Liver (tissue), 9 donors: ENCODE data around the gene BCS1L. TPM values are rescaled to one million over a fixed set of nuclear protein-coding genes. Genes with fewer than 3 reads are reported as not detected.
"Not testable (repeated sequence)": the region's sequence is repeated elsewhere in the genome, so short reads cannot be mapped to it uniquely, and the experiment has no call there.

Source experiments
- DNase-seq: peaks from one replicate; pipeline ENCODE4 v3.0.0-alpha.2; 2017; ENCODE audit warnings: low spot score
- H3K27ac ChIP-seq, 2 donors: one replicate each; pipeline ENCODE4 v1.7.0; 2013; ENCODE audit warnings: inconsistent platforms in 2 of 2, low read length in 2 of 2, control low read depth in 1 of 2, low read depth in 1 of 2, mild to moderate bottlenecking in 1 of 2
- H3K27me3 ChIP-seq, 4 donors: one replicate each; pipeline versions ENCODE4 v1.6.1 to v1.7.0; 2013; ENCODE audit warnings: low read length in 3 of 4, inconsistent platforms in 1 of 4, mild to moderate bottlenecking in 1 of 4, moderate library complexity in 1 of 4; ENCODE audit not compliant: control insufficient read depth in 4 of 4, insufficient read depth in 4 of 4
- H3K36me3 ChIP-seq, 4 donors: one replicate each; pipeline versions ENCODE4 v1.6.1 to v1.7.0; 2013; ENCODE audit warnings: low read length in 3 of 4, mild to moderate bottlenecking in 3 of 4, low read depth in 1 of 4, moderate library complexity in 1 of 4; ENCODE audit not compliant: control insufficient read depth in 4 of 4, insufficient read depth in 3 of 4
- H3K4me1 ChIP-seq, 4 donors: one replicate each; pipeline versions ENCODE4 v1.6.1 to v1.7.0; 2013; ENCODE audit warnings: low read length in 3 of 4, mild to moderate bottlenecking in 3 of 4, moderate library complexity in 1 of 4; ENCODE audit not compliant: control insufficient read depth in 4 of 4, insufficient read depth in 4 of 4
- H3K4me3 ChIP-seq, 3 donors: one replicate each; pipeline versions ENCODE4 v1.6.1 to v1.7.0; 2013; ENCODE audit warnings: low read length in 3 of 3, control low read depth in 1 of 3, low read depth in 1 of 3, mild to moderate bottlenecking in 1 of 3
- H3K9ac ChIP-seq, 2 donors: one replicate each; pipeline ENCODE4 v1.7.0; 2013; ENCODE audit warnings: low read length in 2 of 2, mild to moderate bottlenecking in 2 of 2, moderate library complexity in 2 of 2, control low read depth in 1 of 2, low read depth in 1 of 2
- H3K9me3 ChIP-seq, 4 donors: one replicate each; pipeline versions ENCODE4 v1.6.1 to v1.7.0; 2013; ENCODE audit warnings: low read length in 3 of 4; ENCODE audit not compliant: control insufficient read depth in 4 of 4
- EGR1 ChIP-seq, 2 donors: IDR thresholded peaks; 2 replicates each; pipeline ENCODE4 v1.6.1; 2016 to 2018; ENCODE audit warnings: antibody characterized with exemption in 2 of 2, low read depth in 2 of 2
- FOXA1 ChIP-seq: IDR thresholded peaks from 2 replicates; pipeline ENCODE4 v1.6.1; 2016; ENCODE audit warnings: antibody characterized with exemption
- FOXA2 ChIP-seq: IDR thresholded peaks from 2 replicates; pipeline ENCODE4 v1.6.1; 2016; ENCODE audit warnings: antibody characterized with exemption
- GABPA ChIP-seq, 2 donors: IDR thresholded peaks in 1 of 2; conservative IDR thresholded peaks in 1 of 2; 2 replicates each; pipeline ENCODE4 v1.6.1; 2016; ENCODE audit warnings: antibody characterized with exemption in 2 of 2, mild to moderate bottlenecking in 1 of 2, moderate library complexity in 1 of 2
- HNF4A ChIP-seq, 2 donors: conservative IDR thresholded peaks; 2 replicates each; pipeline ENCODE4 v1.6.1; 2016; ENCODE audit warnings: antibody characterized with exemption in 2 of 2, mild to moderate bottlenecking in 2 of 2
- HNF4G ChIP-seq: IDR thresholded peaks from 2 replicates; pipeline ENCODE4 v1.6.1; 2016; ENCODE audit warnings: antibody characterized with exemption
- RAD21 ChIP-seq, 2 donors: IDR thresholded peaks; 2 replicates each; pipeline ENCODE4 v1.6.1; 2016; ENCODE audit warnings: antibody characterized with exemption in 2 of 2, mild to moderate bottlenecking in 2 of 2
- RXRA ChIP-seq, 2 donors: IDR thresholded peaks; 2 replicates each; pipeline ENCODE4 v1.6.1; 2017 to 2018; ENCODE audit warnings: antibody characterized with exemption in 2 of 2, mild to moderate bottlenecking in 1 of 2
- TAF1 ChIP-seq: conservative IDR thresholded peaks from 2 replicates; pipeline ENCODE4 v1.6.1; 2016; ENCODE audit warnings: antibody characterized with exemption, mild to moderate bottlenecking
- WGBS: extraction: QIAGEN DNeasy Blood & Tissue Kit; methylation state at CpG from one replicate; pipeline ENCODE4 v1.1.7; 2013; 5-methylcytosine and 5-hydroxymethylcytosine counted together
- polyA plus RNA-seq, 2 donors: library from polyadenylated mRNA; stranded (reverse) in 1 of 2; unstranded in 1 of 2; fragments of 200-250 nt in 1 of 2; fragments of >200 nt in 1 of 2; fragmentation: Nextera tagmentation in 1 of 2; extraction: Ambion mirVana in 1 of 2; gene quantifications; one replicate each; pipeline versions ENCODE4 v1.2.1 to v1.2.3, GENCODE V29; 2013 to 2015
- total RNA-seq, 2 donors: library from RNA; depleted of rRNA; stranded (reverse); fragments of >200 nt; gene quantifications; one replicate each; pipeline ENCODE4 v1.2.3, GENCODE V29; 2014
- TF ChIP-seq, protein P1 (sequence below): fragments of 150-350 bp; IDR thresholded peaks from 2 replicates; pipeline ENCODE4 v1.5.1; 2017; ENCODE audit warnings: improper control_type of control experiment, low read depth, low read length; ENCODE audit not compliant: missing input control
- TF ChIP-seq, protein P2 (sequence below): IDR thresholded peaks from 2 replicates; pipeline ENCODE4 v1.6.1; 2016; ENCODE audit warnings: antibody characterized with exemption
- TF ChIP-seq, protein P3 (sequence below): IDR thresholded peaks from 2 replicates; pipeline ENCODE4 v1.6.1; 2016; ENCODE audit warnings: antibody characterized with exemption, mild to moderate bottlenecking
- TF ChIP-seq, protein P4 (sequence below): IDR thresholded peaks from 2 replicates; pipeline ENCODE4 v1.6.1; 2016; ENCODE audit warnings: antibody characterized with exemption
- donor health status: healthy.
- donor health status: healthy.
- donor health status: healthy.
- donor health status: healthy.
- donor health status: healthy.

Gene BCS1L
- total and polyA plus RNA-seq, 4 donors: 14.8 to 30.1 (median 25.2) TPM

DNA sequence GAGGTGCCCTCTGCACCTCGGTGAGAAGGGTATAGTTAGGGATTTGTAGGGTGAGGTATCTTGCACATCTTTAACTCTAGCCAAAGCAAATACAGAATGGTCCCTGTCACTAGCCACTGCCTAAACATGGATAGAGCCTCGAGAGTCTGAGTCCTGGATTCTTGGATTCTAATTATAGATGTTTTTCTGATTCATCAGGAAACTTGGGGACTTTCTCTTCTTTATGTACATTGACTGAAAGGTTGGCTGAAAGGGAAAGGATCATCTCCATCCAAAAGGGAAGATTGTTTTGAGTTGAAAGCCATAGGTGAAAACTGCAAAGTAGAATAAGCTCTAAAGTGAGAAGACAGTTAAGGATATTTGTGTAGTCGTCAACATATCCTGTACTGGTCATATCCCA is 20.6 kb downstream of the BCS1L start:
- TF ChIP-seq RXRA (IDR thresholded peaks at IDR 0.05) (no peak), HNF4G (no peak), GABPA (IDR thresholded peaks at IDR 0.05 in 1 of 2, conservative IDR thresholded peaks at IDR 0.05 in 1 of 2) (no peak), RAD21 (IDR thresholded peaks at IDR 0.05) (no peak), FOXA2 (no peak)
- no peak for DNase-seq
- H3K9ac ChIP-seq: no peak overlapping the region
- no peak overlapping the region for H3K27ac ChIP-seq
- 83% methylated on average over 3 of the region's 3 CpGs for WGBS
- no peak overlapping the region for H3K4me3 ChIP-seq
- H3K36me3 ChIP-seq: peaks cover 0 to 22% (median 9%) of the 10 kb centered on the region in 4 donors
- H3K27me3 ChIP-seq: no peaks in the 10 kb centered on the region
- no peaks in the 10 kb centered on the region for H3K4me1 ChIP-seq
- no peaks in the 10 kb centered on the region for H3K9me3 ChIP-seq

DNA sequence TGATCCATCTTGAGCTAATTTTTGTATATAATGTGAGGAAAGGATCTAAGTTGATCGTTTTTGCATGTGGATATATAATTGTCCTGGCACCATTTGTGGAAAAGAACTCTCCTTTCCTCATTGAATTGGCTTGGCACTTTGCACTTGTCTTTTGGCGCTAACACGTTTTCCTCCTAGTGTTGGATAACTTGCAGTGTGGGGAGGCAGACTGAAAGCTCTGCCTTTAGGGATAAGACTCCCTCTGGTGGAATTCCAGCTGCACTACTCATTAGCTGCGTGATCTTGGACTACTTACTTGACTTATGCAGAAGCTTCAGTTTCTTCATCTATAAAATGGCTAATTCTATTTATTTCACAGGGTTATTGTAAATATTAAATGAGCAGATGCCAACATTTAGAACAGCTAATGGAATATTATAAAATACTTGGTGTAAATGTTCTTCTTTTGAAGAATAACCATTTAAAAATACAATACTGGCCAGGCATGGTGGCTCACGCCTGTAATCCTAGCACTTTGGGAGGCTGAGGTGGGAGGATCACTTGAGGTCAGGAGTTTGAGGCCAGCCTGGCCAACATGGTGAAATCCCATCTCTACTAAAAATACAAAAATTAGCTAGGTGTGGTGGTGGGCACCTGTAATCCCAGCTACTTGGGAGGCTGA is 28.0 kb downstream of the BCS1L start:
- H3K4me1 ChIP-seq, H3K27ac ChIP-seq, H3K27me3 ChIP-seq, H3K4me3 ChIP-seq, H3K9ac ChIP-seq, H3K9me3 ChIP-seq: not testable (repeated sequence)
- 23% methylated on average over 5 of the region's 5 CpGs for WGBS
- peak; percentile 41 for DNase-seq
- peaks cover 2 to 14% (median 6%) of the 10 kb centered on the region in 4 donors for H3K36me3 ChIP-seq
- TF ChIP-seq HNF4A (conservative IDR thresholded peaks at IDR 0.05): peak; percentile 13 to 37
- TF ChIP-seq, protein P1, sequence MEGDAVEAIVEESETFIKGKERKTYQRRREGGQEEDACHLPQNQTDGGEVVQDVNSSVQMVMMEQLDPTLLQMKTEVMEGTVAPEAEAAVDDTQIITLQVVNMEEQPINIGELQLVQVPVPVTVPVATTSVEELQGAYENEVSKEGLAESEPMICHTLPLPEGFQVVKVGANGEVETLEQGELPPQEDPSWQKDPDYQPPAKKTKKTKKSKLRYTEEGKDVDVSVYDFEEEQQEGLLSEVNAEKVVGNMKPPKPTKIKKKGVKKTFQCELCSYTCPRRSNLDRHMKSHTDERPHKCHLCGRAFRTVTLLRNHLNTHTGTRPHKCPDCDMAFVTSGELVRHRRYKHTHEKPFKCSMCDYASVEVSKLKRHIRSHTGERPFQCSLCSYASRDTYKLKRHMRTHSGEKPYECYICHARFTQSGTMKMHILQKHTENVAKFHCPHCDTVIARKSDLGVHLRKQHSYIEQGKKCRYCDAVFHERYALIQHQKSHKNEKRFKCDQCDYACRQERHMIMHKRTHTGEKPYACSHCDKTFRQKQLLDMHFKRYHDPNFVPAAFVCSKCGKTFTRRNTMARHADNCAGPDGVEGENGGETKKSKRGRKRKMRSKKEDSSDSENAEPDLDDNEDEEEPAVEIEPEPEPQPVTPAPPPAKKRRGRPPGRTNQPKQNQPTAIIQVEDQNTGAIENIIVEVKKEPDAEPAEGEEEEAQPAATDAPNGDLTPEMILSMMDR: peak; percentile 81
- TF ChIP-seq RXRA (IDR thresholded peaks at IDR 0.05): peak in 1 of 2 donors; percentile 10
- TF ChIP-seq RAD21 (IDR thresholded peaks at IDR 0.05): peak; percentile 82 to 93
- peak in 1 of 2 donors; percentile 23 for TF ChIP-seq GABPA (IDR thresholded peaks at IDR 0.05 in 1 of 2, conservative IDR thresholded peaks at IDR 0.05 in 1 of 2)

DNA sequence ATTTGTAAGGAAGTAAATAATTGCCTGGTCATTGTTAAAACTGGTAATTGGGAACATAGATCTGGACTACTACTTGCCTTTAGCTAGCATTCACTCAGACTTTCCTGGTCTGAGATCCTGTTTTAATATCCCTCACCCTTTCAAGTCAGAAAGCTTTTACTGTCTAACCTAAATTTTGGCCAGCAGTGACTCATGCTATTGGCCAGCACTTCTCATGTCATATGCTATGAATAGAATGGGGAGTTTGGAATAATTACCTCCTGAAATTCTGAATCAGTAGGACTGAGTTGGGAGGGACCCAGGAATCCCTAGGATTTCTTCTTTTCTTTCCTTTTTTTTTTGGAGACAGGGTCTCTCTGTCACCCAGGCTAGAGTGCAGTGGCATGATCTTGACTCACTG is 31.8 kb downstream of the BCS1L start:
- no peak for DNase-seq
- TF ChIP-seq EGR1 (IDR thresholded peaks at IDR 0.05; ENCODE audit: low read depth in 2 of 2): no peak
- no peak for TF ChIP-seq HNF4A (conservative IDR thresholded peaks at IDR 0.05)
- no peak for TF ChIP-seq TAF1
- no peak for TF ChIP-seq FOXA2
- H3K4me3 ChIP-seq: no peak overlapping the region
- H3K36me3 ChIP-seq: peaks cover 2 to 34% (median 19%) of the 10 kb centered on the region in 4 donors
- peaks cover 0 to 2% (median 0%) of the 10 kb centered on the region in 4 donors for H3K4me1 ChIP-seq
- H3K9ac ChIP-seq: no peak overlapping the region
- no peak overlapping the region for H3K27ac ChIP-seq
- H3K9me3 ChIP-seq: no peaks in the 10 kb centered on the region
- H3K27me3 ChIP-seq: no peaks in the 10 kb centered on the region

DNA sequence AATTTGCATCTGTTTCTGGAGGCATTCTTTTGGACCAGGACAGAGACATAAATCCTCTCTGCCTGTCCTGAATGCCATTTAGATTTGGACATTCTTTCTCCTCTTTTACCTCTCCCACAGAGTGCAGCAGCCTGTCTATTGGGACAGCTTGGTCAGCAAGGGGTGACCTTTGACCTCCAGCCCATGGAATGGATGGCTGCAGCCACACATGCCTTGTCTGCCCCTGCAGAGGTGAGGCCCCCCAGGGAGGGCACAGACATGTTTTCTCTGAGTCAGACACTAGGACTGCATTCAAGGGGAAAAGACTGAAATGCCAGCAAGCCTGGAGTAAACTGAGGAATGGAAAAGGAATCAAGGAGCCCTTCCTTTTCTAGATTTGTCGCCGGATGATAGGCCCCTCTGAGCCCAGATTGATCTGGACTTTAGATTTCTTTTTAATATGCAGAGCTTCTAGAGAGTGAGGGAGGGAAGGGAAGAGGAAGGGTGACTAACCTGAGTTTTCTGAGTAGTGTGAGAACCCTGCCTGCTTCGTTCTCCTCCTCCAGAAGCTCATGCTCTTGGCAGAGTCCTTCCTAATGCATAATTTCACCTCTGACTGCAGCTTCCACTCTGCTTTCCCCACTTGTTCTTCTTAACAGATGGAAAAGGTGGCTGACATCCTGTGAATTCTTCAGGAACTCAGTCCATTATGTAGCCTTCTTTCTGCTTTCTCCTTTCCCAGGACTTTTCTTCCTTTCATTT is 35.1 kb downstream of the BCS1L start:
- Histone ChIP-seq H3K4me1 (no peaks in the 10 kb centered on the region), H3K27ac (no peak overlapping the region), H3K4me3 (no peak overlapping the region), H3K27me3 (no peaks in the 10 kb centered on the region), H3K9ac (no peak overlapping the region), H3K36me3 (peaks cover 2 to 54% (median 19%) of the 10 kb centered on the region in 4 donors), H3K9me3 (no peaks in the 10 kb centered on the region)
- WGBS: 98% methylated on average over 3 of the region's 3 CpGs
- DNase-seq: no peak
- TF ChIP-seq HNF4G: no peak
- TF ChIP-seq, protein P2, sequence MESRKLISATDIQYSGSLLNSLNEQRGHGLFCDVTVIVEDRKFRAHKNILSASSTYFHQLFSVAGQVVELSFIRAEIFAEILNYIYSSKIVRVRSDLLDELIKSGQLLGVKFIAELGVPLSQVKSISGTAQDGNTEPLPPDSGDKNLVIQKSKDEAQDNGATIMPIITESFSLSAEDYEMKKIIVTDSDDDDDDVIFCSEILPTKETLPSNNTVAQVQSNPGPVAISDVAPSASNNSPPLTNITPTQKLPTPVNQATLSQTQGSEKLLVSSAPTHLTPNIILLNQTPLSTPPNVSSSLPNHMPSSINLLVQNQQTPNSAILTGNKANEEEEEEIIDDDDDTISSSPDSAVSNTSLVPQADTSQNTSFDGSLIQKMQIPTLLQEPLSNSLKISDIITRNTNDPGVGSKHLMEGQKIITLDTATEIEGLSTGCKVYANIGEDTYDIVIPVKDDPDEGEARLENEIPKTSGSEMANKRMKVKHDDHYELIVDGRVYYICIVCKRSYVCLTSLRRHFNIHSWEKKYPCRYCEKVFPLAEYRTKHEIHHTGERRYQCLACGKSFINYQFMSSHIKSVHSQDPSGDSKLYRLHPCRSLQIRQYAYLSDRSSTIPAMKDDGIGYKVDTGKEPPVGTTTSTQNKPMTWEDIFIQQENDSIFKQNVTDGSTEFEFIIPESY: no peak
- TF ChIP-seq FOXA1: no peak
- TF ChIP-seq, protein P3, sequence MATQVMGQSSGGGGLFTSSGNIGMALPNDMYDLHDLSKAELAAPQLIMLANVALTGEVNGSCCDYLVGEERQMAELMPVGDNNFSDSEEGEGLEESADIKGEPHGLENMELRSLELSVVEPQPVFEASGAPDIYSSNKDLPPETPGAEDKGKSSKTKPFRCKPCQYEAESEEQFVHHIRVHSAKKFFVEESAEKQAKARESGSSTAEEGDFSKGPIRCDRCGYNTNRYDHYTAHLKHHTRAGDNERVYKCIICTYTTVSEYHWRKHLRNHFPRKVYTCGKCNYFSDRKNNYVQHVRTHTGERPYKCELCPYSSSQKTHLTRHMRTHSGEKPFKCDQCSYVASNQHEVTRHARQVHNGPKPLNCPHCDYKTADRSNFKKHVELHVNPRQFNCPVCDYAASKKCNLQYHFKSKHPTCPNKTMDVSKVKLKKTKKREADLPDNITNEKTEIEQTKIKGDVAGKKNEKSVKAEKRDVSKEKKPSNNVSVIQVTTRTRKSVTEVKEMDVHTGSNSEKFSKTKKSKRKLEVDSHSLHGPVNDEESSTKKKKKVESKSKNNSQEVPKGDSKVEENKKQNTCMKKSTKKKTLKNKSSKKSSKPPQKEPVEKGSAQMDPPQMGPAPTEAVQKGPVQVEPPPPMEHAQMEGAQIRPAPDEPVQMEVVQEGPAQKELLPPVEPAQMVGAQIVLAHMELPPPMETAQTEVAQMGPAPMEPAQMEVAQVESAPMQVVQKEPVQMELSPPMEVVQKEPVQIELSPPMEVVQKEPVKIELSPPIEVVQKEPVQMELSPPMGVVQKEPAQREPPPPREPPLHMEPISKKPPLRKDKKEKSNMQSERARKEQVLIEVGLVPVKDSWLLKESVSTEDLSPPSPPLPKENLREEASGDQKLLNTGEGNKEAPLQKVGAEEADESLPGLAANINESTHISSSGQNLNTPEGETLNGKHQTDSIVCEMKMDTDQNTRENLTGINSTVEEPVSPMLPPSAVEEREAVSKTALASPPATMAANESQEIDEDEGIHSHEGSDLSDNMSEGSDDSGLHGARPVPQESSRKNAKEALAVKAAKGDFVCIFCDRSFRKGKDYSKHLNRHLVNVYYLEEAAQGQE: no peak
- TF ChIP-seq HNF4A (conservative IDR thresholded peaks at IDR 0.05): no peak
- no peak for TF ChIP-seq FOXA2
- no peak for TF ChIP-seq TAF1
- TF ChIP-seq EGR1 (IDR thresholded peaks at IDR 0.05; ENCODE audit: low read depth in 2 of 2): no peak
- TF ChIP-seq, protein P4, sequence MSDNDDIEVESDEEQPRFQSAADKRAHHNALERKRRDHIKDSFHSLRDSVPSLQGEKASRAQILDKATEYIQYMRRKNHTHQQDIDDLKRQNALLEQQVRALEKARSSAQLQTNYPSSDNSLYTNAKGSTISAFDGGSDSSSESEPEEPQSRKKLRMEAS: no peak
